ENCODE results near the gene ITGB3. TPM values are rescaled to one million over a fixed set of nuclear protein-coding genes. Genes with fewer than 3 reads are reported as not detected.
A peak's percentile ranks its signal among the peaks of the same experiment; 100 is the strongest.
"Not testable (repeated sequence)": the region's sequence is repeated elsewhere in the genome, so short reads cannot be mapped to it uniquely, and the experiment has no call there.

The ITGB3 gene
- total RNA-seq, 1 donor from 2014 or later = 10.6 TPM

DNA sequence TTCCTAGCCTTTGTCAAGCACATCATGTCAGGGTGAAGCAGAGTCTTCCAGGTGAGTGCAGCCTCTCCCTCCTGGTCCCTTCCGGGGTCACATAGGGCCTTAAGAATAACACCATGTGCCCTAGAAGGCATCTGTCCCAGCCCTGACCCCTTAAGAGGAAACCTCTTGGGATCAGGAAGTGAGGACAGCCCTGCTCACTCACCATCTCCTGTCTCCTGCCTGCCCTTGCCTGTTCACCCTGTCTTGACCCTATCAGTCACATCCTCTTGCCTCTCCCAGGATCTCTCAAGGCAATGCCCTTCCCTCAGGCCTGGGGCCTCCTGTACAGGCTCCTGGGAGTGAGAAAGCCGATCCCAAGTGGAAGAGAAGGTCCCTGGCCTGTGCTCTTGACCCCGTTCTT is 30.6 kb upstream of the ITGB3 start:
- no peak for DNase-seq (ENCODE audit: low spot score)

GRCh38 chr17:47223460-47223859 is 30.2 kb upstream of the ITGB3 start:
- peak; percentile 51 for DNase-seq (ENCODE audit: low spot score)

- DNase-seq (ENCODE audit: low spot score) = not testable (repeated sequence)
These were observed 29.6 kb upstream of the ITGB3 start for GRCh38 chr17:47224077-47224476.

GRCh38 chr17:47224966-47225365 is 28.7 kb upstream of the ITGB3 start:
- DNase-seq (ENCODE audit: low spot score) = no peak

DNA sequence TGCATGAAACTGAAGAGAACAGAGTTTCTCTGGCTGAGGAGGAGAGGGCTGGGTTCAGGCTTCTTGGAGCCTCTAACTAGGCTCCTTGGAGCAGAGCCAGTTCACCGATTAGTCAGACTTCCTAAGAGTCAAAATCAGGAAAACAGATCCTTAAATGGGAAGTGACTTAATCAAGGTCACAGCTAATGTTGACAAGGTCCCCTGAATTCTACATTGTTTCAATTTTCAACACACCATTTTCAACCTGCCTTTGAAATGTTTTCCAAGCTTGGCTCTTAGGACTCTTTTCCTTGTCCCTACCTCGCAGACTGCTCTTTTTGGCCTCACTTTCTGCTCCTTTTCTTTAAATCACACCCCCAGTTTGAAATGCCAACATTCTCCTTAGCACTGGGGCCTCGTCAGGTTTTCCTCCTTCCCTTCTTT is 28.2 kb upstream of the ITGB3 start:
- DNase-seq (ENCODE audit: low spot score) = peak; percentile 78

DNA sequence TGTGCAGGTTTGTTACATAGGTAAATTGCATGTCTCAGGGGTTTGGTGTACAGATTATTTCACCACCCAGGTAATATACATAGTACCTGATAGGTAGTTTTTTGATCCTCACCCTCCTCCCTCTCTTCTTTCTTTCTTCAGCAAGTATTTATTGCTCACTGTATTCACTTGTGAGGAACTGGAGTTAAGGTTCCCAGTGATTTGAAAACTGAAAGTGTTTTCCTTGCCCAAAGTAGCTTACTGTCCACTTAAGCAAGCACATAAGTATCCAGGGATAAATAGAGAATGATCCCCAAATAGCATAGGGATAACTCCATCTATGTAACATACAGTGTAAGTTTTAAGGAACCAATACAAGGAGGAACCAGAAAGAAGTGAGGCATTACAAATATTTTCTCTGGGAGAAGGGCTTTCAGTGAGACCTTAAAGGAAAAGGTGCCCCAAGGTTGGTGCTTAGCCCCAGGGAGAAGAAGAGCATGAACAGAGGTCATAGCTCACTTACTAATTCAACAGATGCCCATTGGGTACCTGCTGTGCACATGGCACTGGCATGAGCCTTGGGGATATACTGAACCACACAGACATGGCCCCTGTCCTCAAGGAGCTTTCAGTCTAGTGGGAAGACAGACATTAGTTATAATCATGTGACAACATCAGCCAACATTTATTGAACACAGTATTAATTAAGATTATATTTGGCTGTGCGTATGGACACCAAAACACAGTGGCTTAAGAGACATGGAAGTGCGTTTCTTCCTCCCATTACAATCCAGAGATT is 27.5 kb upstream of the ITGB3 start:
- DNase-seq (ENCODE audit: low spot score) = no peak

DNA sequence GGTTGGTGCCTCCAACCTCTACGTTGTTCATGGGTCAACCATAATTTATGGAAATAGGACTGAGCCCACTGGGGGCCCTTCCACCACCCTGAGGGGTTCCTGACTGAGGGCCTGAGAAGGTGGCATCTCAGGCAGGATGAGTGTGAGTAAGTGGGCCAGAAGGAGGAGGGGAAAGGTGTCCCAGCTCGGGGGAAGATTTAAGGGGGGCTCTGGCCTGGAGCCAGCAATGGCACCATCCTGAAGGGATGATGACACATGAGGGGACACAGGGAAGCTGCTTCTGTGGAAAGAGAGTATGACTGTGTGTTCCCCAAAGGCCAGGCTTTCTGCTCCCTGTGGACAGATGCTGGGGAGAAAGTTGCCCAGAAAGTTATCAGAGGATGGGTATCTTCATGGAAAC is 25.8 kb upstream of the ITGB3 start:
- DNase-seq (ENCODE audit: low spot score) = no peak

GRCh38 chr17:47229535-47230443 is 23.8 kb upstream of the ITGB3 start:
- DNase-seq (ENCODE audit: low spot score) = peak; percentile 91

DNA sequence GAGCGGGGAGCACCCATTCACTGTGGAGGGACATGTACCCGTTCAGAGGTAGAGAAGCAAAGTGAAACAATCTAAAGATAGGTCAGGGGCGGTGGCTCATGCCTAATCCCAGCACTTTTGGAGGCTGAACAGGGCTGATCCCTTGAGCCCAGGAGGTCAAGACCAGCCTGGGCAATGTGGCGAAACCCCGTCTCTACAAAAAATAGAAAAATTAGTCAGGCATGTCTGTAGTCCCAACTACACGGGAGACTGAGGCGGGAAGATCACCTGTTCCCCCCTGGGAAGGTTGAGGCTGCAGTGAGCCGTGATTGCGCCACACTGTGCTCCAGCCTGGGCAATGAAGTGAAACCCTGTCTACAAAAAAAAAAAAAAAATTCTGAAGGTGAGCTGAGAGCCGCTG is 22.8 kb upstream of the ITGB3 start:
- no peak for DNase-seq (ENCODE audit: low spot score)

DNA sequence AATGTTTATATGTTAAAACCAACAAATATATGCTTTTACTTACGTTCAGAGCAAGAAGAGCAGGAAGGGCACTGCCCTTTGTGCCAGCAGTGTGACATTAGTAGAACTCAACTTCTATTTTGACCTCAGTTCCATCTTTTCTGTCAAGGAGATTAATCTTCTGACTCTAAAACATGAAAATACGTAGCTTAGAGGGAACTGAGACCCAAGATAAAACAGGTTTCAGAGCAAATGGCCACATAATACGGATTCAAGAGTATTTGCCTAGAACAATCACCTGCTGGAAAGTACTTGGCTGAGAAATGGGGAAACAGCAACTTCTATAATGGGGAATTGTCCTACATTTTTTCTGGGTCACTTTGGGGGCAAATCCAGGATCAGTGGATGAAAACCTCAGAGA is 22.3 kb upstream of the ITGB3 start:
- no peak for DNase-seq (ENCODE audit: low spot score)

DNA sequence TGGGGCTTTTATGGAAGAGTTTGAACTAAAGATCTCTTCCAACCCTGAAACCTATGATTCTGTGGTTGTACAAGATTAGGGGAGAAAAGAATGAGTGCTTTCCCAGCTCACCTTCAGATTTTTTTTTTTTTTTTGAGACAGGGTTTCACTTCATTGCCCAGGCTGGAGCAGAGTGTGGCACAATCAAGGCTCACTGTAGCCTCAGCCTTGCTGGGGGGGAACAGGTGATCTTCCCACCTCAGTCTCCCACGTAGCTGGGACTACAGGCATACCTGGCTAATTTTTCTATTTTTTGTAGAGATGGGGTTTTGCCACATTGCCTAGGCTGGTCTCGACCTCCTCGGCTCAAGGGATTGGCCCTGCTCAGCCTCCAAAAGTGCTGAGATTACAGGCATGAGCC is 21.8 kb upstream of the ITGB3 start:
- DNase-seq (ENCODE audit: low spot score) = no peak

DNA sequence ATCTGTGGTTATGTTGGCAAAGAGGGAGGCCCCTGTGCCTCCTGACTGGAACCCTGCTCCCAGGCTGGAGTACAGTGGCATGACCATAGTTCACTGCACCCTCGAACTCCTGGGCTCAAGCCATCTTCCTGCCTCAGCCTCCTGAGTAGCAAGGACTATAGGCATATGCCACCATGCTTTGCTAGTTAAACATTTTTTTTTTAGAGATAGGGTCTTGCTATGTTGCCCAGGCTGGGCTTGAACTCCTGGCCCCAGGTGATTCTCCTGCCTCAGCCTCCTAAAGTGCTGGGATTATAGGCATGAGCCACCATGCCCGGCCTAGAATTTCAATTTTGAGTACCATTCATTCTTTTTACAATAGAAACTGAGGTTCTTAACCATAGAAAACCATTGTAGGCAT is 21.2 kb upstream of the ITGB3 start:
- no peak for DNase-seq (ENCODE audit: low spot score)

GRCh38 chr17:47235506-47235905 is 18.1 kb upstream of the ITGB3 start:
- no peak for DNase-seq (ENCODE audit: low spot score)

DNA sequence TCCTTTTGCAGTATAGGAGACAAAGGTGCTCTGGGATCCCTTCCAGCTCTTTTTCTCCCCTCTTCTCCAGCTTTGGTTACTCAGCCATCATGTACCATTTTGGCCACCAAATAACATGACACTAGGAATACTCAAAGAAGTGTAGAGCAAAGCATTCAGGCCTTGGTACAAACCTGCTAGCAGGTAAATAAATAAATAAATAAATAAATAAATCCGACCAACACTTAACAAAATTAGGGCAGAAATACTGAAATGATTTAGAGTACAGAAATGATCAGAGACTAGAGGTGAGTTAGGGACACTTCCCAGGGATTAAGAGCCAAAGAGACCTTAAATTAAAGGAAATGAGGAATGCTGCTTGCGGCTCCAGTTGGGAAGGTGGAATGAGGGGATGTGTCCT is 17.7 kb upstream of the ITGB3 start:
- no peak for DNase-seq (ENCODE audit: low spot score)

GRCh38 chr17:47237841-47238240 is 15.8 kb upstream of the ITGB3 start:
- no peak for DNase-seq (ENCODE audit: low spot score)

DNA sequence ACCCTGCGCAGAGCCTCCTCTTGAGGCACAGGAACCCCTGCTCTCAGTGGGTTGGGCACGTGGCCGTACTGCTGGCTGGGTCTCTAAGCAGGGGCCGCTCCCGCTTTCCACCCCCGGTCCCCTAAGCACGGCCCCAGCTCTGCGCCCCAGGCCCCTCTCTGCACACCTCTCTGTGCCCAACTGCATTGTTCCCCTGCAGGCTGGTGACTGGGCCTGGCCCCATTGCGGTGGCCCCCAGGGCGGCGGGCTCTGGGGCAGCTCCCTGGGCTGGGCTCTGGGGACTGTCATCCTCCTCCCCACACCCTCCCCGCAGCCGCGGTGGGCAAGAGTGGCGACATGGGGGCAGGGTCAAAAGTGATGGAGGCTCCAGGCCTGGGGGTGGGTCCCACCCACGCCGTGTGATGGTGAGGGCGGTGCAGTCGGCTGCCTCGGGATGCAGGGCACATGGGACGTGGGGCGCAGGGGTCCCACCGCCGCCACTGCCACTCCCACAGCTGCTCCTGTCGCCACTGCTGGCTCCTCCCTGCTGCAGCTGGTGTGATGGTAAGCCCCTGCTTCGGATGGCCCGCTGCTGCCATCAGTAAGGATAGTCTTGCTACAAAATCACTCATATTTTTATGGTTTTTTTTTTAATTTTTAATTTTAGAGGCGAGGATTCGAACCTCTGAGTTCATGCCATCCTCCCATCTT is 15.2 kb upstream of the ITGB3 start:
- DNase-seq (ENCODE audit: low spot score) = no peak

- DNase-seq (ENCODE audit: low spot score) = no peak
These were observed 14.0 kb upstream of the ITGB3 start for GRCh38 chr17:47239619-47239966.

DNA sequence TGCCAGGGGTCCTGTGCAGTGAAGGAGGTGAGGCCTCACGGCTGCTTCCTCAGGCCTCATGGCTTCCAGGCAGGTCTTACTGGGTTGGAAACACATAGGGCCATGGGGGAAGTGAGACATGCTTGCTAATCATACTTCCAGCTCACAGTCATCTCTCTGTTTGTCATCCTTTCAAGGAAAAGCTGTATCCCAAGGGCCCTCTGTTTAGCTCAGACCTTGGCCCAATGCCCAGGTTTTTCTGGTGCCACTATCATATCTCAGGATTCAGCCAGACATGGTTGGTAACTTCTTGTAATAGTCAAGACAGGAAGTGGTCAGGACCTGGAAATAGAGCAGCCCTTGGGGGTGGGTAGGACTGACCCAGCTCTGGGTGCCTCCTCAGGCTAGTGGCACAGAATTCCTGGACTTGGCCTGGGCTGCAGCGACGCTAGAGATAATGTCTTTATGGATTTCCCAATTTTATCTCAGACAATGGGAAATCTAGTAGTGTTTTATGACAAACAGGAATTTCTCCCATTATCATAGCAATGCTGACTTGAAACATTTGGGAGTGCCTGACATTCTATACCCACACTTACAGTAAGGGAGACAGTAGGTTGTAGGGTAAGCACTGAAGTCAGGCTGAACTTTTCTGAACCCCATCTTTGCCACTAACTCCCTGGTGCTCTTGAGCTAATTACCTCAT is 13.5 kb upstream of the ITGB3 start:
- peak; percentile 83 for DNase-seq (ENCODE audit: low spot score)

DNA sequence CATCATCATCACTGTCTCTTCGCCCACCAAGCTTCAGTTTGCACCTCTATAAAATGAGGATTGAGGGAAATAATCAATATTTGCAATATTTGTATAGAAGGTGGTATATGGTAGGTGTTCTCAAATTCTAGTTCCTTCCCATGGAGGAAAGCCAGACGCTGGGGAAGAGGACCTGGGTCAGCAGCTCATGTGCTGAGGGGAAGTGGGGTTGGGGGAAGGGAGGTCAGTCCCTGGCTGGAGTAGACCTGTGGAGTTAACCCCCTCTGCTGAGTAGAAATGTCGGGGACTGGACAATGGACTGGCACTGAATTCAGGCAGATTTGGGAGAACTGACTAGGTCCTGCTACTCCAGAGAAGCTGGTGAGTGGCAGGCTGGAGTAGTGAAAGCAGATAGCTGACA is 12.8 kb upstream of the ITGB3 start:
- DNase-seq (ENCODE audit: low spot score) = no peak

GRCh38 chr17:47242648-47243047 is 11.0 kb upstream of the ITGB3 start:
- DNase-seq (ENCODE audit: low spot score) = no peak

DNA sequence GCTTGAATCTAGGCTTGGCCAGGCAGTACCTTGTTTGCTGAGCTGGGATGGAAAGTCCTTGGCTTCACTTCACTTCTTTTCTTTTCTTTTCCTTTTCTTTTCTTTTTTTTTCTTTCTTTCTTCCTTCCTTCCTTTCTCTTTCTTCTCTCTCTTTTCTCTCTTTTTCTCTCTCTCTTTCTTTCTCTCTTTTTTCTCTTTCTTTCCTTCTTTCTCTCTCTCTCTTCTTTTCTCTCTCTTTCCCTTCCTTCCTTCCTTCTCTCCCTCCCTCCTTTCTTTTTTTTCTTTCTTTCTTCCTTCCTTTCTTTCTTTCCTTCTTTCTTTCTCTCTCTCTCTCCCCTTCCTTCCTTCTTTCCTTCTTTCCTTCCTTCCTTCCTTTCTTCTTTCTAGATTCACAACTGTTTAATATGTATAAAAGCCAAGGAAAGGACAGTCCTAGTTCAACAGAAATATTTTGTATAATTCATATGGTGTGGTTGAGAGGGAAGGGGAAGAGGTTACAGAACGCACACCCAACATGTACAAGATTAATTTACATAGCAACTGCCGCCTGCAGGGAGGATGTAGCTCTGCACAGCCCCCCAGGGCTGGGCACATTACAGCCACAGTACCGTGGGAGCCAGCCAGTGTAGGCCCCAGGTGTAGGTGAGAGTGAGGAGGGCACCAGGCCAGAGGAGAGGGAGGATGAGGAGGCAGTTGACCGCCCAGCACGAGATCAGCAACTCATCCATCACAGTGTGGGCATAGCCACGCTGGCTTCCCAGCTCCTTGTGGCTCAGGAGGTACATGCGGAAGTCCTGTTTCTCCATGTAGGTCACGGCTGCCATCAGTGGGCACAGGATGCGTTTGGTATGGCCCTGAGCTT is 9.7 kb upstream of the ITGB3 start:
- DNase-seq (ENCODE audit: low spot score) = no peak
